Measurements from ENCODE around the gene PAX3. TPM values are rescaled to one million over a fixed set of nuclear protein-coding genes. Genes with fewer than 3 reads are reported as not detected.

The PAX3 gene
- total and polyA plus RNA-seq, 12 donors: not detected

DNA sequence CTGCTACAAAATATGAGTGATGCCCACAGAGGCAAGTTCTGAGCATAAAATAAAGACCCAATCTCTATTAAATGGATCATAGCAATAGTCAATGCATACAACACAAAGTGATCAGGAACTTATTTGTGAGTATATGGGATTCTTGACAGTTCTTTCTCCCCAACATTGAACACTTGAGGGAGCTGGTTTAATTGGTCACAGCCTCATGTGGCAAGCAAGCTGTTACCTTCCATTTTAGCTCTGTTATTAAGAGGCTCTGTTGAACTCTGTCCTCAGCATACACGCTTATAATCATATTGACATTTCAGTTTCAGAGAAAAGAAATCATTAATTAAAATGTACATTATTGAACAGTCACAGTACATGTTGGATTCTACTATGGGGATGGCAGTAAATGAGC, 37.6 kb upstream of the PAX3 start:
- H3K27ac ChIP-seq: no peak overlapping the region
- no peaks in the 10 kb centered on the region for H3K9me3 ChIP-seq (replicated peaks in 1 of 3)
- intact Hi-C loops (cut with DNase I): no loop called here
- no peak overlapping the region for H3K4me3 ChIP-seq
- no peaks in the 10 kb centered on the region for H3K36me3 ChIP-seq (replicated peaks in 1 of 2)
- no peaks in the 10 kb centered on the region for H3K27me3 ChIP-seq
- 63 to 88% (median 81%) methylated on average over 1 of the region's 1 CpG for WGBS, 4 donors
- TF ChIP-seq POLR2A (IDR thresholded peaks at IDR 0.05): no peak
- TF ChIP-seq, protein P1, sequence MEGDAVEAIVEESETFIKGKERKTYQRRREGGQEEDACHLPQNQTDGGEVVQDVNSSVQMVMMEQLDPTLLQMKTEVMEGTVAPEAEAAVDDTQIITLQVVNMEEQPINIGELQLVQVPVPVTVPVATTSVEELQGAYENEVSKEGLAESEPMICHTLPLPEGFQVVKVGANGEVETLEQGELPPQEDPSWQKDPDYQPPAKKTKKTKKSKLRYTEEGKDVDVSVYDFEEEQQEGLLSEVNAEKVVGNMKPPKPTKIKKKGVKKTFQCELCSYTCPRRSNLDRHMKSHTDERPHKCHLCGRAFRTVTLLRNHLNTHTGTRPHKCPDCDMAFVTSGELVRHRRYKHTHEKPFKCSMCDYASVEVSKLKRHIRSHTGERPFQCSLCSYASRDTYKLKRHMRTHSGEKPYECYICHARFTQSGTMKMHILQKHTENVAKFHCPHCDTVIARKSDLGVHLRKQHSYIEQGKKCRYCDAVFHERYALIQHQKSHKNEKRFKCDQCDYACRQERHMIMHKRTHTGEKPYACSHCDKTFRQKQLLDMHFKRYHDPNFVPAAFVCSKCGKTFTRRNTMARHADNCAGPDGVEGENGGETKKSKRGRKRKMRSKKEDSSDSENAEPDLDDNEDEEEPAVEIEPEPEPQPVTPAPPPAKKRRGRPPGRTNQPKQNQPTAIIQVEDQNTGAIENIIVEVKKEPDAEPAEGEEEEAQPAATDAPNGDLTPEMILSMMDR (IDR thresholded peaks at IDR 0.05): no peak
- DNase-seq: no peak
- no peaks in the 10 kb centered on the region for H3K4me1 ChIP-seq (replicated peaks in 1 of 2)

DNA sequence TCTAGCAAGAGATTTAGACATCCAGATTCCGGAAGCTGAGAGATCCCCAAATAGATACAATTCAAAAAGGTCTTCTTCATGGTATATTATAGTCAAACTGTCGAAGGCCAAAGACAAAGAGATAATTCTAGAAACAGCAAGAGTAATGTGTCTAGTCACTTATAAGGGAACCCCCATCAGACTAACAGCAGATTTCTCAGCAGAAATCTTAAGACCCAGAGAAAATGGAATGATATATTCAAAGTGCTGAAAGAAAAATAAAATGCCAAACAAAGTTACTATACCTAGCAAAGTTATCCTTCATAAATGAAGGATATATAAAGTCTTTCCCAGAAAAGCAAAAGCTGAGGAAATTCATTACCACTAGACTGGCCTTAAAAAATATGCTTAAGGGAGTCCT, 36.1 kb upstream of the PAX3 start:
- Histone ChIP-seq H3K4me3 (no peak overlapping the region), H3K4me1 (replicated peaks in 1 of 2) (no peaks in the 10 kb centered on the region), H3K27ac (no peak overlapping the region), H3K36me3 (replicated peaks in 1 of 2) (no peaks in the 10 kb centered on the region), H3K9me3 (replicated peaks in 1 of 3) (no peaks in the 10 kb centered on the region), H3K27me3 (no peaks in the 10 kb centered on the region)
- WGBS, 4 donors: 91 to 95% (median 94%) methylated on average over 2 of the region's 2 CpGs
- no peak for TF ChIP-seq POLR2A (IDR thresholded peaks at IDR 0.05)
- TF ChIP-seq, protein P1 (IDR thresholded peaks at IDR 0.05): no peak
- DNase-seq: no peak
- intact Hi-C loops (cut with DNase I): no loop called here

DNA sequence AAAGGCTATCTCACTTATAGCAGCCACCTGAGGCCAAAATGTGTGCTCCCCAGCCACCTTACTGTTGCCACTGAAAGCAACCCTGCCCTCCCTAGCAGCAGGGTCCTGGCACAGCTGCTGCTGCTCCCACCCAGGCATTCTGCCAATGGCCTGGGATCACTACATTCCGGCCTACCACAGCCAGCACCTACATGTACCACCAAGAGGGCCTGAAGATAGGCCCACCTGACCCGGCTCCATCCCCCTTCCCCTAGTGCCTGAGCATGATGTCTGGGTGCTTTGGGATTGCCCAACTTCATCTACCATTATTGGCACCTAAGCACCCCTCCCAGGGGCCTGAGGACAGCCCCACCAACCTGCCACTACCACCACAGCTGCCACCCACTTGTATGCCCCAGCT, 34.6 kb upstream of the PAX3 start:
- H3K27me3 ChIP-seq: no peaks in the 10 kb centered on the region
- H3K4me1 ChIP-seq (replicated peaks in 1 of 2): no peaks in the 10 kb centered on the region
- intact Hi-C loops (cut with DNase I): no loop called here
- no peaks in the 10 kb centered on the region for H3K9me3 ChIP-seq (replicated peaks in 1 of 3)
- no peaks in the 10 kb centered on the region for H3K36me3 ChIP-seq (replicated peaks in 1 of 2)
- H3K27ac ChIP-seq: no peak overlapping the region
- TF ChIP-seq POLR2A (IDR thresholded peaks at IDR 0.05): no peak
- no peak overlapping the region for H3K4me3 ChIP-seq
- DNase-seq: no peak
- WGBS, 4 donors: 83 to 94% (median 87%) methylated on average over 1 to 2 of the region's 2 CpGs

DNA sequence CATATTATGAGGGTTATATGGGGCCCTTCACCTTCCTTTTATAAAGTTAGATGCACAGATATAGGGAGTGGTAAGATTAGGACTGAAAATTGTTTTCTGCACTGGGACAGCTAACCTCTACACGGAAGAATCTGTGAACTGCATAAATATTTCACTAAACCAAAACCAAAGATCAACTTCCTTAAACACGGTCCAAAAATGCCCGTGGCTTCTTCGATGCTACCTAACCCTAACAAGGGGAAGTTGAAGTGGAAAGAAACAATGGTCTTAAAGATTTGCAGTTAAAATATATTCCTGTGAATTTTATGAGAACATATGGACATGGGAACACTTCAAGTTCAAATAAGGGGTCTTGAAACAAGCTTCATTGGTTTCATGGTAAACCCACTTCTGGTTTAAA, 33.3 kb upstream of the PAX3 start:
- Histone ChIP-seq H3K27ac (no peak overlapping the region), H3K36me3 (replicated peaks in 1 of 2) (no peaks in the 10 kb centered on the region), H3K4me3 (no peak overlapping the region), H3K27me3 (no peaks in the 10 kb centered on the region), H3K9me3 (replicated peaks in 1 of 3) (no peaks in the 10 kb centered on the region), H3K4me1 (replicated peaks in 1 of 2) (no peaks in the 10 kb centered on the region)
- 70 to 73% (median 72%) methylated on average over 4 of the region's 4 CpGs for WGBS, 4 donors
- intact Hi-C loops (cut with DNase I): no loop called here
- TF ChIP-seq, protein P1 (IDR thresholded peaks at IDR 0.05): no peak
- no peak for TF ChIP-seq POLR2A (IDR thresholded peaks at IDR 0.05)
- DNase-seq: no peak

DNA sequence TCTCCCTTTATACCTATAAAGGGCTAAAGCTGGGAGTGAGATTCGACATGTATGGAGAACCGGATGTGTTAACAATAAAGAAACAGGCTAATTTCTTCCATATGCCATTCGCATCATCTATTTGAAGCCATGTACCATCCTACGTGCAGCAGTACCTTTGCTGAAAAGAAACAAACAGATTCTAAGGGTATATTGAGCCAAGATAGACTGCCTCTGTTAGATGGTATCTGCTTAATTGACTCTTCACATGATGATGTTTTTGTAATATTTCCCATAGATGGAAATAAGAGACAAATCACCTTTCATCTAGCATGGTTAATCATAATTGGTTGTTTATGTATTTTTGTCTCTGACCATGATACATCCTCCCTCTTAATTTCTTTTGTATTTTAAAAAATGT, 32.1 kb upstream of the PAX3 start:
- no peak for DNase-seq
- WGBS, 4 donors: 76 to 83% (median 78%) methylated on average over 4 of the region's 4 CpGs
- TF ChIP-seq, protein P1 (IDR thresholded peaks at IDR 0.05): no peak
- no peak for TF ChIP-seq POLR2A (IDR thresholded peaks at IDR 0.05)
- H3K27me3 ChIP-seq: no peaks in the 10 kb centered on the region
- no peaks in the 10 kb centered on the region for H3K4me1 ChIP-seq (replicated peaks in 1 of 2)
- no peak overlapping the region for H3K27ac ChIP-seq
- H3K9me3 ChIP-seq (replicated peaks in 1 of 3): no peaks in the 10 kb centered on the region
- H3K36me3 ChIP-seq (replicated peaks in 1 of 2): no peaks in the 10 kb centered on the region
- H3K4me3 ChIP-seq: no peak overlapping the region
- intact Hi-C loops (cut with DNase I): no loop called here
